IMR-90 (cell line): ENCODE results near the gene SLC25A6. TPM values are rescaled to one million over a fixed set of nuclear protein-coding genes. Genes with fewer than 3 reads are reported as not detected.

Experiments
- ATAC-seq: fragments of 200-7000 bp; cut with Tn5 transposase; 2 replicates; pipeline ENCODE4 v1.9.1; 2020; ENCODE audit warnings: low read depth, mild to moderate bottlenecking, moderate library complexity
- BruUV-seq: library from RNA; stranded (reverse); fragments of 400-500 nt; replicated peaks from 2 replicates; lab custom pipeline; 2021; lab: Mats Ljungman, UMichigan
- CTCF ChIA-PET: fragments of 300-600 bp; formaldehyde crosslinking; extraction: SDS; loops from one replicate; lab custom pipeline; 2021; ENCODE audit warnings: antibody characterized with exemption; lab: Yijun Ruan, JAX
- POLR2A ChIA-PET: fragments of 300-600 bp; sonication (Branson Sonifier 250); formaldehyde crosslinking; loops from one replicate; lab custom pipeline; 2022; ENCODE audit warnings: antibody characterized with exemption; ENCODE audit not compliant: unreplicated experiment; lab: Charles Lee
- DNase-seq: peaks from one replicate; pipeline ENCODE4 v3.0.0; 2013
- H2AFZ ChIP-seq: replicated peaks from 2 replicates; pipeline ENCODE3; 2013; ENCODE audit warnings: low read length, mild to moderate bottlenecking; ENCODE audit not compliant: poor library complexity
- H2AK5ac ChIP-seq: 2 replicates; pipeline ENCODE4 v1.6.1; 2013; ENCODE audit warnings: low read depth, low read length, inconsistent platforms
- H2AK9ac ChIP-seq: replicated peaks from 2 replicates; pipeline ENCODE3; 2013; ENCODE audit warnings: mild to moderate bottlenecking, low read depth, low read length, moderate library complexity; ENCODE audit not compliant: poor library complexity
- H2BK120ac ChIP-seq: 2 replicates; pipeline ENCODE4 v1.6.1; 2013; ENCODE audit warnings: low read depth, low read length, inconsistent platforms
- H2BK15ac ChIP-seq: 3 replicates; pipeline ENCODE4 v1.6.1; 2013; ENCODE audit warnings: low read depth, low read length, inconsistent platforms
- H2BK20ac ChIP-seq: 2 replicates; pipeline ENCODE4 v1.6.1; 2013; ENCODE audit warnings: low read depth, mild to moderate bottlenecking, inconsistent platforms, low read length, moderate library complexity
- H2BK5ac ChIP-seq: 2 replicates; pipeline ENCODE4 v1.6.1; 2013; ENCODE audit warnings: mild to moderate bottlenecking, low read depth, low read length, inconsistent platforms; ENCODE audit not compliant: poor library complexity, severe bottlenecking
- H3K14ac ChIP-seq: replicated peaks from 2 replicates; pipeline ENCODE4 v1.6.1; 2013; ENCODE audit warnings: low read depth, low read length, inconsistent platforms
- H3K18ac ChIP-seq: 2 replicates; pipeline ENCODE4 v1.6.1; 2013; ENCODE audit warnings: low read depth, low read length, control low read depth
- H3K23ac ChIP-seq: 2 replicates; pipeline ENCODE4 v1.6.1; 2013; ENCODE audit warnings: low read depth, low read length, inconsistent platforms
- H3K27ac ChIP-seq: 2 replicates; pipeline ENCODE4 v1.5.1; 2013; ENCODE audit warnings: mild to moderate bottlenecking, control low read depth, low read length; ENCODE audit not compliant: insufficient read depth
- H3K27me3 ChIP-seq: 2 replicates; pipeline ENCODE4 v1.6.1; 2013; ENCODE audit warnings: low read length; ENCODE audit not compliant: control insufficient read depth, insufficient read depth
- H3K36me3 ChIP-seq: 2 replicates; pipeline ENCODE4 v1.6.1; 2013; ENCODE audit warnings: low read length, mixed read lengths; ENCODE audit not compliant: control insufficient read depth, insufficient read depth
- H3K4ac ChIP-seq: 2 replicates; pipeline ENCODE4 v1.6.1; 2013; ENCODE audit warnings: low read depth, low read length, inconsistent platforms
- H3K4me1 ChIP-seq: 2 replicates; pipeline ENCODE4 v1.6.1; 2013; ENCODE audit warnings: low read length, mixed read lengths; ENCODE audit not compliant: control insufficient read depth, insufficient read depth
- H3K4me2 ChIP-seq: 2 replicates; pipeline ENCODE4 v1.6.1; 2013; ENCODE audit warnings: low read depth, mild to moderate bottlenecking, control low read depth, low read length, moderate library complexity
- H3K4me3 ChIP-seq: 2 replicates; pipeline ENCODE4 v1.5.1; 2013; ENCODE audit warnings: low read depth, mild to moderate bottlenecking, control low read depth, low read length, moderate library complexity; ENCODE audit not compliant: insufficient read depth
- H3K56ac ChIP-seq: 2 replicates; pipeline ENCODE4 v1.6.1; 2013; ENCODE audit warnings: low read length, inconsistent platforms; ENCODE audit not compliant: insufficient read depth; ENCODE audit errors: extremely low read depth
- H3K79me1 ChIP-seq, 2 experiments: 2 replicates each; pipeline ENCODE4 v1.6.1; 2013; ENCODE audit warnings: low read length in 2 of 2, inconsistent platforms in 1 of 2, low read depth in 1 of 2
- H3K9ac ChIP-seq: 2 replicates; pipeline ENCODE4 v1.6.1; 2013; ENCODE audit warnings: low read depth, low read length, control low read depth
- H3K9me1 ChIP-seq: 2 replicates; pipeline ENCODE4 v1.6.1; 2013; ENCODE audit warnings: low read length, inconsistent platforms; ENCODE audit not compliant: insufficient read depth
- H3K9me3 ChIP-seq: 2 replicates; pipeline ENCODE4 v1.6.1; 2013; ENCODE audit warnings: low read length; ENCODE audit not compliant: control insufficient read depth, insufficient read depth
- H4K20me1 ChIP-seq: 2 replicates; pipeline ENCODE4 v1.6.1; 2013; ENCODE audit warnings: low read length, inconsistent platforms; ENCODE audit not compliant: insufficient read depth
- H4K5ac ChIP-seq: 2 replicates; pipeline ENCODE4 v1.6.1; 2013; ENCODE audit warnings: mild to moderate bottlenecking, low read depth, low read length, control low read depth
- H4K8ac ChIP-seq, 2 experiments: 2 replicates each; pipeline ENCODE4 v1.6.1; 2013; ENCODE audit warnings: low read depth in 2 of 2, low read length in 2 of 2, control low read depth in 1 of 2, inconsistent platforms in 1 of 2
- H4K91ac ChIP-seq: 2 replicates; pipeline ENCODE4 v1.6.1; 2013; ENCODE audit warnings: low read depth, low read length, inconsistent platforms; ENCODE audit not compliant: insufficient read depth
- BHLHE40 ChIP-seq: fragments of 150-350 bp; IDR thresholded peaks from 2 replicates; pipeline ENCODE4 v1.6.1; 2016; ENCODE audit warnings: mild to moderate bottlenecking, low read depth, low read length
- CEBPB ChIP-seq: IDR thresholded peaks from 2 replicates; pipeline ENCODE4 v1.6.1; 2012; ENCODE audit warnings: low read depth, low read length, improper control_type of control experiment
- CHD1 ChIP-seq: IDR thresholded peaks from 2 replicates; pipeline ENCODE4 v1.6.1; 2012; ENCODE audit warnings: low read depth, low read length, improper control_type of control experiment
- FOS ChIP-seq: fragments of 150-350 bp; IDR thresholded peaks from 2 replicates; pipeline ENCODE4 v1.6.1; 2016; ENCODE audit warnings: low read depth, low read length
- MAFK ChIP-seq: IDR thresholded peaks from 2 replicates; pipeline ENCODE4 v1.6.1; 2012; ENCODE audit warnings: low read depth, low read length, improper control_type of control experiment
- MAZ ChIP-seq: IDR thresholded peaks from 2 replicates; pipeline ENCODE4 v1.6.1; 2012; ENCODE audit warnings: low read depth, mild to moderate bottlenecking, low read length, improper control_type of control experiment, moderate library complexity, borderline replicate concordance
- MXI1 ChIP-seq: IDR thresholded peaks from 2 replicates; pipeline ENCODE4 v1.6.1; 2012; ENCODE audit warnings: low read depth, mild to moderate bottlenecking, low read length, moderate library complexity, borderline replicate concordance
- NFE2L2 ChIP-seq: fragments of 150-350 bp; IDR thresholded peaks from 2 replicates; pipeline ENCODE4 v1.6.1; 2016; ENCODE audit warnings: low read depth, mild to moderate bottlenecking, low read length
- POLR2A ChIP-seq: IDR thresholded peaks from 2 replicates; pipeline ENCODE4 v1.6.1; 2012; ENCODE audit warnings: mild to moderate bottlenecking, low read depth, low read length
- RAD21 ChIP-seq: IDR thresholded peaks from 2 replicates; pipeline ENCODE4 v1.6.1; 2012; ENCODE audit warnings: low read length, improper control_type of control experiment
- RCOR1 ChIP-seq: IDR thresholded peaks from 2 replicates; pipeline ENCODE4 v1.6.1; 2012; ENCODE audit warnings: mild to moderate bottlenecking, low read length, improper control_type of control experiment; ENCODE audit not compliant: insufficient replicate concordance
- RFX5 ChIP-seq: IDR thresholded peaks from 2 replicates; pipeline ENCODE4 v1.8.0; 2012; ENCODE audit warnings: low read depth, mild to moderate bottlenecking, low read length, moderate library complexity
- SMC3 ChIP-seq: fragments of 150-350 bp; IDR thresholded peaks from 2 replicates; pipeline ENCODE4 v1.6.1; 2016; ENCODE audit warnings: low read depth, mild to moderate bottlenecking, antibody characterized with exemption, low read length, moderate library complexity
- USF2 ChIP-seq: fragments of 150-350 bp; IDR thresholded peaks from 2 replicates; pipeline ENCODE4 v1.6.1; 2017; ENCODE audit warnings: mild to moderate bottlenecking, antibody characterized with exemption, low read length, low read depth
- WGBS, 2 experiments: methylation state at CpG; one replicate each; pipeline versions ENCODE4 v1.1.5 to v1.1.7; 2013; ENCODE audit warnings: missing lambda C conversion rate in 2 of 2; ENCODE audit not compliant: insufficient read length in 1 of 2; ENCODE audit errors: extremely low coverage in 2 of 2; 5-methylcytosine and 5-hydroxymethylcytosine counted together
- dilution Hi-C: fragments of 300-500 bp; cut with HindIII; formaldehyde crosslinking; loops from one replicate; pipeline ENCODE4 v1.14.3; 2018; ENCODE audit warnings: low sequenced_read_pairs; ENCODE audit not compliant: unreplicated experiment
- in situ Hi-C: fragments of 300-500 bp; cut with MboI; formaldehyde crosslinking; loops from 3 replicates; pipeline ENCODE4 v1.14.3; 2019; ENCODE audit warnings: low sequenced_read_pairs, inconsistent platforms, mixed read lengths
- intact Hi-C: fragments of 100-400 bp; cut with micrococcal nuclease; formaldehyde crosslinking; loops from 2 replicates; pipeline ENCODE4 v1.10.0; 2022
- polyA plus RNA-seq, 3 experiments: library from polyadenylated mRNA; depleted of rRNA; stranded (reverse); fragments of >200 nt; gene quantifications; 2 replicates each; pipeline ENCODE4 v1.2.3, GENCODE V29; 2012; ENCODE audit warnings: low replicate concordance in 1 of 3
- total RNA-seq: library from RNA; depleted of rRNA; stranded (reverse); fragments of >200 nt; gene quantifications from 2 replicates; pipeline ENCODE4 v1.2.3, GENCODE V29; 2012
- TF ChIP-seq, protein P1 (sequence below): fragments of 150-350 bp; IDR thresholded peaks from 2 replicates; pipeline ENCODE4 v1.6.1; 2016; ENCODE audit warnings: low read depth, mild to moderate bottlenecking, low read length, moderate library complexity, borderline replicate concordance
- TF ChIP-seq, protein P2 (sequence below): conservative IDR thresholded peaks from 2 replicates; pipeline ENCODE4 v1.5.1; 2012; ENCODE audit warnings: mild to moderate bottlenecking, low read depth, low read length, improper control_type of control experiment

Gene SLC25A6
- total and polyA plus RNA-seq, 2 of the 4 experiments (the other 2 are of a cell fraction) = 166 to 565 TPM

DNA sequence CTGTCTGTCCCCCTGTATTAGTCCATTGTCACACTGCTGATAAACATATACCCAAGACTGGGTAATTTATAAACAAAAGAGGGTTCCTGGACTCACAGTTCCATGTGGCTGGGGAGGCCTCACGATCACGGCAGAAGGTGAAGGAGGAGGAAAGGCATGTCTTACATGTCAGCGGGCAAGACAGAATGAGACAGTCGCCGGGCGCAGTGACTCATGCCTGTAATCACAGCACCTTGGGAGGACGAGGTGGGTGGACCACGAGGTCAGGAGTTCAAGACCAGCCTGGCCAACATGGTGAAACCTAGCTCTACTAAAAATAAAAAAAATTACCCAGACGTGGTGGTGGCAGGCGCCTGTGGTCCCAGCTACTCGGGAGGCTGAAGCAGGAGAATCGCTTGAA is 30.6 kb downstream of the SLC25A6 start:
- Histone ChIP-seq H3K4me3 (no peak overlapping the region), H4K8ac (no peak overlapping the region), H3K36me3 (peaks cover 9% of the 10 kb centered on the region), H2BK5ac (no peak overlapping the region), H3K9ac (no peak overlapping the region), H4K20me1 (no peaks in the 10 kb centered on the region), H2BK15ac (no peak overlapping the region), H2BK120ac (no peak overlapping the region), H3K9me3 (peaks cover 11% of the 10 kb centered on the region), H4K91ac (no peak overlapping the region), H3K27ac (no peak overlapping the region), H3K79me1 (no peaks in the 10 kb centered on the region), H3K4me2 (no peak overlapping the region), H3K18ac (no peak overlapping the region), H3K56ac (no peak overlapping the region), H3K27me3 (no peaks in the 10 kb centered on the region), H4K5ac (no peak overlapping the region), H3K9me1 (no peaks in the 10 kb centered on the region), H3K14ac (no peak overlapping the region), H3K4ac (no peak overlapping the region), H2BK20ac (no peak overlapping the region), H2AK9ac (no peak overlapping the region), H3K23ac (no peak overlapping the region), H2AFZ (no peak overlapping the region), H2AK5ac (no peak overlapping the region), H3K4me1 (no peaks in the 10 kb centered on the region)
- ATAC-seq (no peak; the same call in 1 of the 2 replicates), DNase-seq (no peak)
- intact Hi-C loops = no loop called here
- dilution Hi-C loops = no loop called here
- in situ Hi-C loops = no loop called here
- WGBS, 2 experiments = no CpG with 5 or more reads among the region's 12 CpGs
- BruUV-seq = no TSS peak
- ChIA-PET CTCF (no interaction called here), POLR2A (no interaction called here)
- no peak for TF ChIP-seq RFX5
- TF ChIP-seq SMC3 = no peak
- TF ChIP-seq, protein P1, sequence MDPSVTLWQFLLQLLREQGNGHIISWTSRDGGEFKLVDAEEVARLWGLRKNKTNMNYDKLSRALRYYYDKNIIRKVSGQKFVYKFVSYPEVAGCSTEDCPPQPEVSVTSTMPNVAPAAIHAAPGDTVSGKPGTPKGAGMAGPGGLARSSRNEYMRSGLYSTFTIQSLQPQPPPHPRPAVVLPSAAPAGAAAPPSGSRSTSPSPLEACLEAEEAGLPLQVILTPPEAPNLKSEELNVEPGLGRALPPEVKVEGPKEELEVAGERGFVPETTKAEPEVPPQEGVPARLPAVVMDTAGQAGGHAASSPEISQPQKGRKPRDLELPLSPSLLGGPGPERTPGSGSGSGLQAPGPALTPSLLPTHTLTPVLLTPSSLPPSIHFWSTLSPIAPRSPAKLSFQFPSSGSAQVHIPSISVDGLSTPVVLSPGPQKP = no peak
- TF ChIP-seq CHD1 = no peak
- TF ChIP-seq MAZ = no peak
- no peak for TF ChIP-seq RAD21
- no peak for TF ChIP-seq USF2
- TF ChIP-seq FOS = no peak
- TF ChIP-seq BHLHE40 = no peak
- TF ChIP-seq NFE2L2 = no peak
- TF ChIP-seq MAFK = no peak
- no peak for TF ChIP-seq POLR2A
- TF ChIP-seq, protein P2, sequence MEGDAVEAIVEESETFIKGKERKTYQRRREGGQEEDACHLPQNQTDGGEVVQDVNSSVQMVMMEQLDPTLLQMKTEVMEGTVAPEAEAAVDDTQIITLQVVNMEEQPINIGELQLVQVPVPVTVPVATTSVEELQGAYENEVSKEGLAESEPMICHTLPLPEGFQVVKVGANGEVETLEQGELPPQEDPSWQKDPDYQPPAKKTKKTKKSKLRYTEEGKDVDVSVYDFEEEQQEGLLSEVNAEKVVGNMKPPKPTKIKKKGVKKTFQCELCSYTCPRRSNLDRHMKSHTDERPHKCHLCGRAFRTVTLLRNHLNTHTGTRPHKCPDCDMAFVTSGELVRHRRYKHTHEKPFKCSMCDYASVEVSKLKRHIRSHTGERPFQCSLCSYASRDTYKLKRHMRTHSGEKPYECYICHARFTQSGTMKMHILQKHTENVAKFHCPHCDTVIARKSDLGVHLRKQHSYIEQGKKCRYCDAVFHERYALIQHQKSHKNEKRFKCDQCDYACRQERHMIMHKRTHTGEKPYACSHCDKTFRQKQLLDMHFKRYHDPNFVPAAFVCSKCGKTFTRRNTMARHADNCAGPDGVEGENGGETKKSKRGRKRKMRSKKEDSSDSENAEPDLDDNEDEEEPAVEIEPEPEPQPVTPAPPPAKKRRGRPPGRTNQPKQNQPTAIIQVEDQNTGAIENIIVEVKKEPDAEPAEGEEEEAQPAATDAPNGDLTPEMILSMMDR = no peak
- TF ChIP-seq CEBPB = no peak
- no peak for TF ChIP-seq RCOR1
- TF ChIP-seq MXI1 = no peak
